Smooth muscle cell (in vitro differentiated cells): Measurements from ENCODE around the gene CENATAC. TPM values are rescaled to one million over a fixed set of nuclear protein-coding genes. Genes with fewer than 3 reads are reported as not detected.

Experiments
- DNase-seq: peaks from one replicate; lab custom pipeline; 2025; ENCODE audit not compliant: unreplicated experiment; lab: John Stamatoyannopoulos, UW
- H2AFZ ChIP-seq: fragments of 200-600 bp; sonication (generic); 2 replicates; pipeline ENCODE4 v1.6.0; 2016; ENCODE audit warnings: antibody characterized with exemption, low read depth, mild to moderate bottlenecking
- H3F3A ChIP-seq: fragments of 200-600 bp; sonication (generic); 2 replicates; pipeline ENCODE4 v1.6.0; 2017; ENCODE audit warnings: antibody characterized with exemption, low read depth
- H3K27ac ChIP-seq: fragments of 200-600 bp; sonication (generic); 2 replicates; pipeline ENCODE4 v1.5.1; 2016; ENCODE audit warnings: low read depth, mild to moderate bottlenecking
- H3K27me3 ChIP-seq: fragments of 200-600 bp; sonication (generic); 2 replicates; pipeline ENCODE4 v1.6.1; 2016; ENCODE audit warnings: low read depth, mild to moderate bottlenecking
- H3K36me3 ChIP-seq: fragments of 200-600 bp; sonication (generic); 2 replicates; pipeline ENCODE4 v1.5.1; 2016; ENCODE audit warnings: low read depth
- H3K4me1 ChIP-seq: fragments of 200-600 bp; sonication (generic); 2 replicates; pipeline ENCODE4 v1.5.1; 2016; ENCODE audit warnings: low read depth
- H3K4me2 ChIP-seq: fragments of 200-600 bp; sonication (generic); 2 replicates; pipeline ENCODE4 v1.6.0; 2016; ENCODE audit warnings: mild to moderate bottlenecking
- H3K4me3 ChIP-seq: fragments of 200-600 bp; sonication (generic); 2 replicates; pipeline ENCODE4 v1.5.1; 2016; ENCODE audit warnings: mild to moderate bottlenecking
- H3K79me2 ChIP-seq: fragments of 200-600 bp; sonication (generic); 2 replicates; pipeline ENCODE4 v1.6.0; 2016; ENCODE audit warnings: low read depth, mild to moderate bottlenecking
- H3K9ac ChIP-seq: fragments of 200-600 bp; sonication (generic); 2 replicates; pipeline ENCODE4 v1.6.0; 2016; ENCODE audit warnings: low read depth
- H3K9me3 ChIP-seq: fragments of 200-600 bp; sonication (generic); replicated peaks from 2 replicates; pipeline ENCODE4 v1.5.1; 2016; ENCODE audit warnings: low read depth
- H4K20me1 ChIP-seq: fragments of 200-600 bp; sonication (generic); 2 replicates; pipeline ENCODE4 v1.6.0; 2016; ENCODE audit warnings: low read depth
- WGBS: methylation state at CpG from one replicate; pipeline ENCODE4 v1.1.7; 2016; ENCODE audit warnings: low lambda C conversion rate; 5-methylcytosine and 5-hydroxymethylcytosine counted together
- polyA plus RNA-seq: library from polyadenylated mRNA; unstranded; fragments of >200 nt; fragmentation: Nextera tagmentation; extraction: Ambion mirVana; gene quantifications from 2 replicates; pipeline ENCODE4 v1.2.1, GENCODE V29; 2016
- total RNA-seq: library from RNA; depleted of rRNA; stranded (reverse); fragments of >200 nt; gene quantifications from 2 replicates; pipeline ENCODE4 v1.2.3, GENCODE V29; 2014
- TF ChIP-seq, protein P1 (sequence below): fragments of 200-600 bp; sonication (generic); IDR thresholded peaks from 2 replicates; pipeline ENCODE4 v1.5.1; 2017; ENCODE audit warnings: borderline replicate concordance, mild to moderate bottlenecking, antibody characterized with exemption; ENCODE audit not compliant: insufficient read depth, poor library complexity, severe bottlenecking

Gene CENATAC
- total and polyA plus RNA-seq, 2 experiments from 2014 or later, result 5.3 to 17.8 TPM

DNA sequence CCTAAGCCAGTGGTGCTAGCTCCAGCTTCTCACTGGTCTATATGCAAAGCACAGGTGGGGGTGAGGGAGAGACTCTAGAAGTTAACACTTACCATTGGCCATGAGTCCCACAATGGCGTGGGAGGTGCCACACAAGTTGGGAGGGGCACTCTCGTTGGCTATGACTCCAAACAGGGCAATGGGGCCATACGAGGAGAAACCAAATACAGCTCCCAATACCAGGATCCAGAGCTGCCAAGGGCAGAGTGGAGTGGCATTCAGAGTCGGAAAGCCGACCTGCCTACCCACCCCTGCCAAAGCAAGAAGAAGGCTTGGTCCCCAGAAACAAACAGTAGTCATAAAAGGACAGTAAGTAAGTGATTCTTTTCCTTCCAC lies 27.1 kb downstream of the CENATAC start:
- Histone ChIP-seq H3F3A (peaks cover 24% of the 10 kb centered on the region), H3K4me3 (no peak overlapping the region), H3K4me1 (peaks cover 20% of the 10 kb centered on the region), H3K27me3 (no peaks in the 10 kb centered on the region), H3K9ac (no peak overlapping the region), H2AFZ (no peak overlapping the region), H3K4me2 (no peak overlapping the region), H3K27ac (no peak overlapping the region), H3K79me2 (peaks cover 17% of the 10 kb centered on the region), H3K36me3 (no peaks in the 10 kb centered on the region), H4K20me1 (peaks cover 7% of the 10 kb centered on the region), H3K9me3 (no peaks in the 10 kb centered on the region)
- TF ChIP-seq, protein P1, sequence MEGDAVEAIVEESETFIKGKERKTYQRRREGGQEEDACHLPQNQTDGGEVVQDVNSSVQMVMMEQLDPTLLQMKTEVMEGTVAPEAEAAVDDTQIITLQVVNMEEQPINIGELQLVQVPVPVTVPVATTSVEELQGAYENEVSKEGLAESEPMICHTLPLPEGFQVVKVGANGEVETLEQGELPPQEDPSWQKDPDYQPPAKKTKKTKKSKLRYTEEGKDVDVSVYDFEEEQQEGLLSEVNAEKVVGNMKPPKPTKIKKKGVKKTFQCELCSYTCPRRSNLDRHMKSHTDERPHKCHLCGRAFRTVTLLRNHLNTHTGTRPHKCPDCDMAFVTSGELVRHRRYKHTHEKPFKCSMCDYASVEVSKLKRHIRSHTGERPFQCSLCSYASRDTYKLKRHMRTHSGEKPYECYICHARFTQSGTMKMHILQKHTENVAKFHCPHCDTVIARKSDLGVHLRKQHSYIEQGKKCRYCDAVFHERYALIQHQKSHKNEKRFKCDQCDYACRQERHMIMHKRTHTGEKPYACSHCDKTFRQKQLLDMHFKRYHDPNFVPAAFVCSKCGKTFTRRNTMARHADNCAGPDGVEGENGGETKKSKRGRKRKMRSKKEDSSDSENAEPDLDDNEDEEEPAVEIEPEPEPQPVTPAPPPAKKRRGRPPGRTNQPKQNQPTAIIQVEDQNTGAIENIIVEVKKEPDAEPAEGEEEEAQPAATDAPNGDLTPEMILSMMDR, result no peak
- 87% methylated on average over 5 of the region's 5 CpGs for WGBS
- DNase-seq, result no peak

DNA sequence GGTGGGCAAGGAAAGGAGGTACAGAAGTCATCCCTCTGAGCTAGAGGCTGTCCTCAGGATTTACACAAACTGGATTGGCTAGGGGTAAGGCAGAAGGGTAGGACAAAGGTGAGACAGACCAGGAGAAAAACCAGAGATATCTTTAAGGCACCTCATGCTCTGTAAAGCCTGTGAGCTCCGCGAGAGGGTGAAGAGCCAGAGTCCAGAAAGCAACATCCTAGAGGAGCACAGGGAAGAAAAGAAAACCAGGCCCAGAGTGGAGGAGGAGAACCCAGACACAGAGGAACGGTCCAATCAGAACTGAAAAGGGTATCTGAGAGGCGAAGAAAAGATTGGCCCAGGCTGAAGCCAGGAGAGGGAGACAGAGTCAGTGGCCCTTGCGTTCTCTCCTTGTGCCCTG lies 27.6 kb downstream of the CENATAC start:
- peaks cover 17% of the 10 kb centered on the region for H3K4me1 ChIP-seq
- no peaks in the 10 kb centered on the region for H3K9me3 ChIP-seq
- peaks cover 24% of the 10 kb centered on the region for H3F3A ChIP-seq
- H3K79me2 ChIP-seq, result peaks cover 12% of the 10 kb centered on the region
- no peak for DNase-seq
- no peak overlapping the region for H3K27ac ChIP-seq
- no peaks in the 10 kb centered on the region for H3K27me3 ChIP-seq
- H2AFZ ChIP-seq, result no peak overlapping the region
- H3K4me2 ChIP-seq, result no peak overlapping the region
- no peak overlapping the region for H3K9ac ChIP-seq
- TF ChIP-seq, protein P1, result no peak
- H4K20me1 ChIP-seq, result peaks cover 4% of the 10 kb centered on the region
- no peak overlapping the region for H3K4me3 ChIP-seq
- 95% methylated on average over 5 of the region's 5 CpGs for WGBS
- H3K36me3 ChIP-seq, result no peaks in the 10 kb centered on the region

DNA sequence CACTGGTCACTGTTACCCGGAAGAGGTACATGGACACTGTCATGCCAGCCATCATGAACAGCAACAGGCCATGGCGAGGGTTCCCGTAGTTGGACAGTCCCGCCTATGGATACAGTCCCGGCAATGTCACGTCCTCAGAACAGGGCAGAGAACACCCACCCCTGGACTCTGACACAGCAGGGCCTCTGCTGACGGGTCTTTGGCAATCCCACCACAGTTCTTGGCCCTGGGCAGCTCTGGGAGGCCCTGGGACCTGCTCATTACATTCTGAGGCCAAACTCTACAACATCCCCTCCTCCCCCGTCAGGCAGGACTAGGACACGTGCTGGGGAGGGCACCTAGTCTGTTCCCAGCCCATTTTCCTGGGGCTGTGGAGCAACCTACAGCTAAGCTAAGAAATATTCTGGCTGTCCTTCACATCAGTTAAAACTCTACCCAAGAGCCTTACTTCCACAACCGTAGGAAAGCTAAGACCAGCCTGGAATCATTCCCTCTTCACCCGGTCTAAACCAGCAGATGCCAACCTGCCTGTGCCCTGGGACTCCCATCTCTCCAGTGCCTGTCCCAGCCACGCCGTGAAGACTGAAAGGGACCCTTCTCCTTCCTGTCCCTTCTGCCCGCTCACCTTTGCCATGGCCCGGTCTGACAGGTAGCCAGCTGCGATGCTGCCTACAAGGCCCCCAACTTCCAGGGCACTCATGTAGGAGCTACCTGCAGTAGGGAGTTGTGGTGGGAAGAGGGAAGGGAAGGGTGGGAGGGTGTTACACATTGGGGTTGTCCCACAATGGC lies 28.2 kb downstream of the CENATAC start:
- WGBS, result 95% methylated on average over 16 of the region's 16 CpGs
- TF ChIP-seq, protein P1, result no peak
- Histone ChIP-seq H3K27me3 (no peaks in the 10 kb centered on the region), H3K9me3 (no peaks in the 10 kb centered on the region), H3K9ac (no peak overlapping the region), H3K4me2 (no peak overlapping the region), H3K27ac (no peak overlapping the region), H4K20me1 (peaks cover under 1% of the 10 kb centered on the region), H3K79me2 (peaks cover 6% of the 10 kb centered on the region), H3K4me1 (peaks cover 17% of the 10 kb centered on the region), H3K36me3 (no peaks in the 10 kb centered on the region), H3F3A (peaks cover 24% of the 10 kb centered on the region), H2AFZ (no peak overlapping the region), H3K4me3 (no peak overlapping the region)
- no peak for DNase-seq

DNA sequence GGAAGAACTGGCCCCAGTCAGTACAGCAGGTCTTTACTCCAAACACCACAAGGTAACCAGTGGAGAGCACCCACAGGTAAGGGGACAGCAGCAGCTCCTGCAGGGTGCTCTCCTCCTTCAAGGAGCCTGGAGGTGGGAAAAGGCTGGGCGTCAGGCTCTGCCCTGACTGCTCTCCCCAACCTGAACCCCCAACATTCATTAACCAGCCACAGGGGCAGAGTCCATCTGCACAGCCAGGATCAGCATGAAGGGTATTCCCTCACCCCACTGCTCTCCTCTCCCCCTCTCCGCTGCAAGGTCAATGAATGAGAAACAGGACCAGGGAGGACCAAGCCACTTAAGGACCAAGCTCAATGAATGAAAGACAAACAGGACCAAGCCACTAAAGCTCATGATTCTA lies 29.0 kb downstream of the CENATAC start:
- no peaks in the 10 kb centered on the region for H3K36me3 ChIP-seq
- no peak overlapping the region for H3K4me3 ChIP-seq
- H3F3A ChIP-seq, result peaks cover 24% of the 10 kb centered on the region
- H3K79me2 ChIP-seq, result no peaks in the 10 kb centered on the region
- H3K4me1 ChIP-seq, result peaks cover 17% of the 10 kb centered on the region
- WGBS, result 100% methylated on average over 2 of the region's 2 CpGs
- no peak overlapping the region for H3K27ac ChIP-seq
- H3K9me3 ChIP-seq, result no peaks in the 10 kb centered on the region
- H3K4me2 ChIP-seq, result no peak overlapping the region
- no peak overlapping the region for H3K9ac ChIP-seq
- no peak overlapping the region for H2AFZ ChIP-seq
- no peaks in the 10 kb centered on the region for H3K27me3 ChIP-seq
- no peaks in the 10 kb centered on the region for H4K20me1 ChIP-seq
- TF ChIP-seq, protein P1, result no peak
- DNase-seq, result no peak
